NCI-H82 treated with DMSO at 0.1 percent for 48 hours (cell line): ENCODE measurements around the gene TOB2.

ENCODE experiments used
- DNase-seq: peaks from one replicate; lab custom pipeline; 2025; ENCODE audit not compliant: unreplicated experiment; lab: John Stamatoyannopoulos, UW

TOB2 gene

DNA sequence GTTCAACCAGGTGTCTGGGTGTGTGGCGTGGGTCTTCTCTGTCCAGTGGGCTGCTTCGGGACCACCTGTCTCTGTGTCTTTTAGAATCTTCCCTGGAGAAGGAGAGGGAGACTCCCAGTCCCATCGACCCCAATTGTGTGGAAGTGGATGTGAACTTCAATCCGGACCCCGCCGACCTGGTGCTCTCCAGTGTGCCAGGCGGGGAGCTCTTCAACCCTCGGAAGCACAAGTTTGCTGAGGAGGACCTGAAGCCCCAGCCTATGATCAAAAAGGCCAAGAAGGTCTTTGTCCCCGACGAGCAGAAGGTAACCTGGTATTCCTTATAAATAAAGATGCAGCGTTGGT is 52.6 kb downstream of the TOB2 start:
- no peak for DNase-seq

- DNase-seq = no peak
These were observed 59.3 kb downstream of the TOB2 start for GRCh38 chr22:41387341-41387740.

- DNase-seq = no peak
These were observed 62.5 kb downstream of the TOB2 start for GRCh38 chr22:41384128-41384527.
